Measurements from ENCODE around the gene OSBPL8. TPM values are rescaled to one million over a fixed set of nuclear protein-coding genes. Genes with fewer than 3 reads are reported as not detected.

Gene OSBPL8
- total and polyA plus RNA-seq, 10 of the 15 experiments (the other 5 are each of a cell fraction or from before 2014, with no cell fraction given) = 10.4 to 58.0 (median 32.0) TPM

DNA sequence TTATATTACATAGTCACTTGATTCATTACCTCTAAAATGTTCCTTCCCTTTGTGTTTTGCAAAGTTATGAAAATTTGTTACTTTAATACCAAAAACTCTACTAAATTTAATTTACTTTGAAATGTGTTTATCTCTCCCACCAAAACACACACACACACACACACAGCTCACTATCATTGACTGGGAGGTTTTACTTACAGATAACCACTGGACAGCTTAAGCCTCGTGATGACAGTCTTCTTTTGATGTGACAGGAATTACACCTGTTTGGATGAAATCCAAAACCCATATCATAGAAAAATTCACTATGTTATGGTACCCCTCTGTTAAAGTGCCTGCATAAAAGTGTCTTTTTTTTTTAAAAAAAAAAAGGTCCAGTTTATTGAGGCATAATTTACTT is 227.0 kb downstream of the OSBPL8 start:
- WGBS (ENCODE audit: insufficient coverage, insufficient replicate concordance, low lambda C conversion rate, missing lambda C conversion rate) = 0% methylated on average over 1 of the region's 1 CpG
- TF ChIP-seq ZNF384 (IDR thresholded peaks at IDR 0.05; ENCODE audit: borderline replicate concordance, low read depth, low read length) (no peak), SUPT20H (IDR thresholded peaks at IDR 0.05; ENCODE audit: borderline replicate concordance, control insufficient read depth, low read depth, low read length) (no peak), SREBF1 (IDR thresholded peaks at IDR 0.05; ENCODE audit: low read length) (no peak), PBX3 (IDR thresholded peaks at IDR 0.05; ENCODE audit: insufficient replicate concordance, low read depth, low read length) (no peak), RELA (IDR thresholded peaks at IDR 0.05; ENCODE audit: borderline replicate concordance, partially characterized antibody) (no peak), EED (IDR thresholded peaks at IDR 0.05; ENCODE audit: low read depth) (no peak), USF2 (IDR thresholded peaks at IDR 0.05; ENCODE audit: borderline replicate concordance, low read depth, low read length) (no peak), KAT2A (conservative IDR thresholded peaks at IDR 0.05; ENCODE audit: control insufficient read depth, low read depth, low read length) (no peak), CREB1 (IDR thresholded peaks at IDR 0.05; ENCODE audit: low read depth) (no peak), SIN3A (IDR thresholded peaks at IDR 0.05; ENCODE audit: low read depth, low read length) (no peak), POU2F2 (IDR thresholded peaks at IDR 0.05; ENCODE audit: borderline replicate concordance, low read depth, low read length) (no peak), CBX3 (IDR thresholded peaks at IDR 0.05; ENCODE audit: borderline replicate concordance, low read depth) (no peak), NR2F1 (conservative IDR thresholded peaks at IDR 0.05) (no peak)
- TF ChIP-seq, protein P1, sequence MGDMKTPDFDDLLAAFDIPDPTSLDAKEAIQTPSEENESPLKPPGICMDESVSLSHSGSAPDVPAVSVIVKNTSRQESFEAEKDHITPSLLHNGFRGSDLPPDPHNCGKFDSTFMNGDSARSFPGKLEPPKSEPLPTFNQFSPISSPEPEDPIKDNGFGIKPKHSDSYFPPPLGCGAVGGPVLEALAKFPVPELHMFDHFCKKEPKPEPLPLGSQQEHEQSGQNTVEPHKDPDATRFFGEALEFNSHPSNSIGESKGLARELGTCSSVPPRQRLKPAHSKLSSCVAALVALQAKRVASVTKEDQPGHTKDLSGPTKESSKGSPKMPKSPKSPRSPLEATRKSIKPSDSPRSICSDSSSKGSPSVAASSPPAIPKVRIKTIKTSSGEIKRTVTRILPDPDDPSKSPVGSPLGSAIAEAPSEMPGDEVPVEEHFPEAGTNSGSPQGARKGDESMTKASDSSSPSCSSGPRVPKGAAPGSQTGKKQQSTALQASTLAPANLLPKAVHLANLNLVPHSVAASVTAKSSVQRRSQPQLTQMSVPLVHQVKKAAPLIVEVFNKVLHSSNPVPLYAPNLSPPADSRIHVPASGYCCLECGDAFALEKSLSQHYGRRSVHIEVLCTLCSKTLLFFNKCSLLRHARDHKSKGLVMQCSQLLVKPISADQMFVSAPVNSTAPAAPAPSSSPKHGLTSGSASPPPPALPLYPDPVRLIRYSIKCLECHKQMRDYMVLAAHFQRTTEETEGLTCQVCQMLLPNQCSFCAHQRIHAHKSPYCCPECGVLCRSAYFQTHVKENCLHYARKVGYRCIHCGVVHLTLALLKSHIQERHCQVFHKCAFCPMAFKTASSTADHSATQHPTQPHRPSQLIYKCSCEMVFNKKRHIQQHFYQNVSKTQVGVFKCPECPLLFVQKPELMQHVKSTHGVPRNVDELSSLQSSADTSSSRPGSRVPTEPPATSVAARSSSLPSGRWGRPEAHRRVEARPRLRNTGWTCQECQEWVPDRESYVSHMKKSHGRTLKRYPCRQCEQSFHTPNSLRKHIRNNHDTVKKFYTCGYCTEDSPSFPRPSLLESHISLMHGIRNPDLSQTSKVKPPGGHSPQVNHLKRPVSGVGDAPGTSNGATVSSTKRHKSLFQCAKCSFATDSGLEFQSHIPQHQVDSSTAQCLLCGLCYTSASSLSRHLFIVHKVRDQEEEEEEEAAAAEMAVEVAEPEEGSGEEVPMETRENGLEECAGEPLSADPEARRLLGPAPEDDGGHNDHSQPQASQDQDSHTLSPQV (IDR thresholded peaks at IDR 0.05) = no peak
- TF ChIP-seq, protein P2, sequence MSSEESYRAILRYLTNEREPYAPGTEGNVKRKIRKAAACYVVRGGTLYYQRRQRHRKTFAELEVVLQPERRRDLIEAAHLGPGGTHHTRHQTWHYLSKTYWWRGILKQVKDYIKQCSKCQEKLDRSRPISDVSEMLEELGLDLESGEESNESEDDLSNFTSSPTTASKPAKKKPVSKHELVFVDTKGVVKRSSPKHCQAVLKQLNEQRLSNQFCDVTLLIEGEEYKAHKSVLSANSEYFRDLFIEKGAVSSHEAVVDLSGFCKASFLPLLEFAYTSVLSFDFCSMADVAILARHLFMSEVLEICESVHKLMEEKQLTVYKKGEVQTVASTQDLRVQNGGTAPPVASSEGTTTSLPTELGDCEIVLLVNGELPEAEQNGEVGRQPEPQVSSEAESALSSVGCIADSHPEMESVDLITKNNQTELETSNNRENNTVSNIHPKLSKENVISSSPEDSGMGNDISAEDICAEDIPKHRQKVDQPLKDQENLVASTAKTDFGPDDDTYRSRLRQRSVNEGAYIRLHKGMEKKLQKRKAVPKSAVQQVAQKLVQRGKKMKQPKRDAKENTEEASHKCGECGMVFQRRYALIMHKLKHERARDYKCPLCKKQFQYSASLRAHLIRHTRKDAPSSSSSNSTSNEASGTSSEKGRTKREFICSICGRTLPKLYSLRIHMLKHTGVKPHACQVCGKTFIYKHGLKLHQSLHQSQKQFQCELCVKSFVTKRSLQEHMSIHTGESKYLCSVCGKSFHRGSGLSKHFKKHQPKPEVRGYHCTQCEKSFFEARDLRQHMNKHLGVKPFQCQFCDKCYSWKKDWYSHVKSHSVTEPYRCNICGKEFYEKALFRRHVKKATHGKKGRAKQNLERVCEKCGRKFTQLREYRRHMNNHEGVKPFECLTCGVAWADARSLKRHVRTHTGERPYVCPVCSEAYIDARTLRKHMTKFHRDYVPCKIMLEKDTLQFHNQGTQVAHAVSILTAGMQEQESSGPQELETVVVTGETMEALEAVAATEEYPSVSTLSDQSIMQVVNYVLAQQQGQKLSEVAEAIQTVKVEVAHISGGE (CRISPR knock-in tag; IDR thresholded peaks at IDR 0.05) = no peak

More for the DNA sequence above, 227.0 kb downstream of the OSBPL8 start:
- no TSS peak for BruUV-seq (replicated peaks)
- Histone ChIP-seq H2AFZ (ENCODE audit: control insufficient read depth, low read depth, low read length) (no peak overlapping the region), H4K20me1 (ENCODE audit: control insufficient read depth, insufficient read depth) (no peaks in the 10 kb centered on the region), H3K4me3 (no peak overlapping the region), H3K79me2 (ENCODE audit: control insufficient read depth, insufficient read depth, low read length) (no peaks in the 10 kb centered on the region), H3K4me1 (ENCODE audit: control insufficient read depth, insufficient read depth, low read length) (no peaks in the 10 kb centered on the region), H3K4me2 (ENCODE audit: control insufficient read depth, insufficient read depth) (no peak overlapping the region), H3K27ac (ENCODE audit: control insufficient read depth, insufficient read depth) (no peak overlapping the region), H3K9ac (ENCODE audit: control insufficient read depth, insufficient read depth, low read length) (no peak overlapping the region), H3K27me3 (replicated peaks in 1 of 2; ENCODE audit: control insufficient read depth in 2 of 2, insufficient read depth in 2 of 2, low read length in 1 of 2) (no peaks in the 10 kb centered on the region; a peak in 1 of 4 replicates), H3K9me3 (replicated peaks; ENCODE audit: control insufficient read depth, insufficient read depth, low read length) (no peaks in the 10 kb centered on the region), H3K36me3 (ENCODE audit: control insufficient read depth in 2 of 2, insufficient read depth in 2 of 2, low read length in 1 of 2) (no peaks in the 10 kb centered on the region)
- intact Hi-C loops (cut with micrococcal nuclease; ENCODE audit: unreplicated experiment) = no loop called here
- DNase-seq (ENCODE audit: low read depth, low spot score) (no peak), ATAC-seq (no peak), FAIRE-seq (no peak)
- POLR2A ChIA-PET = no interaction called here
- in situ Hi-C loops (cut with MboI) = no loop called here
- RAD21 ChIA-PET (ENCODE audit: unreplicated experiment) = no interaction called here
- CTCF ChIA-PET = interaction anchor here (0.7 kb wide), 1 partner anchor 246 kb away, joined by 4 read pairs; no protein-coding TSS in a partner anchor
- SMC1A ChIA-PET (ENCODE audit: uncharacterized antibody, unreplicated experiment) = interaction anchor here (1.7 kb wide), 1 partner anchor 10 kb away, joined by 3 read pairs; no protein-coding TSS in a partner anchor

All from GM12878 (cell line).